OCI-LY3 (cell line): ENCODE results near the gene CRADD.

Experiments
- CTCF ChIP-seq: fragments of 200-600, 300-600 bp; sonication (generic); IDR thresholded peaks from 2 replicates; pipeline ENCODE4 v1.5.1; 2014; ENCODE audit warnings: antibody characterized with exemption, low read length, low read depth
- EZH2phosphoT487 ChIP-seq: fragments of 200-600 bp; shearing (Covaris generic); IDR thresholded peaks from 2 replicates; pipeline ENCODE4 v1.6.1; 2018; ENCODE audit warnings: antibody characterized with exemption, mixed run types, low read depth

GRCh38 chr12:93918900-93919299 lies 241.7 kb downstream of the CRADD start:
- TF ChIP-seq CTCF, result no peak
- no peak for TF ChIP-seq EZH2phosphoT487
